Measurements from ENCODE around the gene HSPB2. TPM values are rescaled to one million over a fixed set of nuclear protein-coding genes. Genes with fewer than 3 reads are reported as not detected.

HSPB2 gene
- total and polyA plus RNA-seq, 2 of the 4 experiments (the other 2 are of a cell fraction): 0.18 to 0.55 TPM

GRCh38 chr11:111926505-111927391 is 14.2 kb downstream of the HSPB2 start:
- peak overlapping the region; percentile 28; the same call in 1 of the 2 replicates for H4K5ac ChIP-seq (ENCODE audit: low read depth, low read length)
- BruUV-seq (replicated peaks): no TSS peak
- in situ Hi-C loops (cut with MboI; ENCODE audit: low sequenced_read_pairs): no loop called here

More at GRCh38 chr11:111926505-111927391, 14.2 kb downstream of the HSPB2 start:
- 0% methylated on average over 16 of the region's 47 CpGs; no CpG with 5 or more reads in 1 of the 2 experiments for WGBS, 2 experiments (ENCODE audit: extremely low coverage in 2 of 2, insufficient read length in 1 of 2)
- H3K79me1 ChIP-seq (ENCODE audit: low read depth in 1 of 2, low read length in 2 of 2): peaks cover 0 to 8% of the 10 kb centered on the region in 2 experiments; a peak in 2 of 4 replicates
- peak overlapping the region; percentile 82; the same call in 1 of the 2 replicates for H3K23ac ChIP-seq (ENCODE audit: low read depth, low read length)
- peak overlapping the region; percentile 89; the same call in 2 of the 3 replicates for H2BK15ac ChIP-seq (ENCODE audit: low read depth, low read length)
- H3K18ac ChIP-seq (ENCODE audit: low read depth, low read length): peak overlapping the region; percentile 27; the same call in 1 of the 2 replicates
- POLR2A ChIA-PET (ENCODE audit: unreplicated experiment): interaction anchor here (1.0 to 1.7 kb wide), 2 partner anchors 11 to 32 kb away, joined by 5 read pairs; no protein-coding TSS in a partner anchor
- CTCF ChIA-PET: interaction anchor here (0.9 to 1.8 kb wide), 2 partner anchors 8 to 13 kb away, joined by 3 to 4 read pairs; partner anchors contain the start of gene C11orf52
- dilution Hi-C loops (cut with HindIII; ENCODE audit: low sequenced_read_pairs, unreplicated experiment): no loop called here
- peak overlapping the region; percentile 90 for H2AK9ac ChIP-seq (replicated peaks; ENCODE audit: low read depth, low read length, poor library complexity)
- peak overlapping the region; percentile 63 for H3K9ac ChIP-seq (ENCODE audit: low read depth, low read length)
- peak overlapping the region; percentile 27; the same call in 1 of the 2 replicates for H2BK20ac ChIP-seq (ENCODE audit: low read depth, low read length)
- H3K9me3 ChIP-seq (ENCODE audit: control insufficient read depth, insufficient read depth, low read length): no peaks in the 10 kb centered on the region
- H3K4me3 ChIP-seq (ENCODE audit: insufficient read depth, low read depth, low read length): peak overlapping the region; percentile 46
- peak overlapping the region; percentile 98 for H2AFZ ChIP-seq (replicated peaks; ENCODE audit: low read length, poor library complexity)
- peak; percentile 96 for DNase-seq
- H3K56ac ChIP-seq (ENCODE audit: extremely low read depth, insufficient read depth, low read length): peak overlapping the region; percentile 53; the same call in 1 of the 2 replicates
- ATAC-seq (ENCODE audit: low read depth): peak; percentile 95
- peak overlapping the region; percentile 83 for H4K91ac ChIP-seq (ENCODE audit: insufficient read depth, low read depth, low read length)
- peak overlapping the region; percentile 81 for H3K4ac ChIP-seq (ENCODE audit: low read depth, low read length)
- no peaks in the 10 kb centered on the region for H4K20me1 ChIP-seq (ENCODE audit: insufficient read depth, low read length)
- H3K27me3 ChIP-seq (ENCODE audit: control insufficient read depth, insufficient read depth, low read length): no peaks in the 10 kb centered on the region
- H3K36me3 ChIP-seq (ENCODE audit: control insufficient read depth, insufficient read depth, low read length): no peaks in the 10 kb centered on the region
- peak overlapping the region; percentile 20; the same call in 1 of the 2 replicates for H2AK5ac ChIP-seq (ENCODE audit: low read depth, low read length)
- peak overlapping the region; percentile 84 for H2BK120ac ChIP-seq (ENCODE audit: low read depth, low read length)
- intact Hi-C loops (cut with micrococcal nuclease): loop anchor here (2.0 kb wide), 1 partner anchor 48 kb away; the partner anchor contains the start of genes CFAP68 and FDXACB1
- peaks cover 12% of the 10 kb centered on the region for H3K4me1 ChIP-seq (ENCODE audit: control insufficient read depth, insufficient read depth, low read length)
- peaks cover 21% of the 10 kb centered on the region for H3K9me1 ChIP-seq (ENCODE audit: insufficient read depth, low read length)
- H3K14ac ChIP-seq (replicated peaks; ENCODE audit: low read depth, low read length): peak overlapping the region; percentile 83
- peak; percentile 65; the same call in 1 of the 2 replicates for TF ChIP-seq MAZ (IDR thresholded peaks at IDR 0.05; ENCODE audit: borderline replicate concordance, low read depth, low read length)
- TF ChIP-seq, protein P1, sequence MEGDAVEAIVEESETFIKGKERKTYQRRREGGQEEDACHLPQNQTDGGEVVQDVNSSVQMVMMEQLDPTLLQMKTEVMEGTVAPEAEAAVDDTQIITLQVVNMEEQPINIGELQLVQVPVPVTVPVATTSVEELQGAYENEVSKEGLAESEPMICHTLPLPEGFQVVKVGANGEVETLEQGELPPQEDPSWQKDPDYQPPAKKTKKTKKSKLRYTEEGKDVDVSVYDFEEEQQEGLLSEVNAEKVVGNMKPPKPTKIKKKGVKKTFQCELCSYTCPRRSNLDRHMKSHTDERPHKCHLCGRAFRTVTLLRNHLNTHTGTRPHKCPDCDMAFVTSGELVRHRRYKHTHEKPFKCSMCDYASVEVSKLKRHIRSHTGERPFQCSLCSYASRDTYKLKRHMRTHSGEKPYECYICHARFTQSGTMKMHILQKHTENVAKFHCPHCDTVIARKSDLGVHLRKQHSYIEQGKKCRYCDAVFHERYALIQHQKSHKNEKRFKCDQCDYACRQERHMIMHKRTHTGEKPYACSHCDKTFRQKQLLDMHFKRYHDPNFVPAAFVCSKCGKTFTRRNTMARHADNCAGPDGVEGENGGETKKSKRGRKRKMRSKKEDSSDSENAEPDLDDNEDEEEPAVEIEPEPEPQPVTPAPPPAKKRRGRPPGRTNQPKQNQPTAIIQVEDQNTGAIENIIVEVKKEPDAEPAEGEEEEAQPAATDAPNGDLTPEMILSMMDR (conservative IDR thresholded peaks at IDR 0.05; ENCODE audit: low read depth, low read length): no peak
- TF ChIP-seq FOS (IDR thresholded peaks at IDR 0.05; ENCODE audit: low read depth, low read length): 0 out of 2 replicates have a peak, but pooled peaks have one; percentile 3
- TF ChIP-seq MXI1 (IDR thresholded peaks at IDR 0.05; ENCODE audit: borderline replicate concordance, low read depth, low read length): peak; percentile 40; the same call in 1 of the 2 replicates
- TF ChIP-seq CHD1 (IDR thresholded peaks at IDR 0.05; ENCODE audit: low read depth, low read length): no peak
- peak; percentile 74 for TF ChIP-seq POLR2A (IDR thresholded peaks at IDR 0.05; ENCODE audit: low read depth, low read length)
- H3K4me2 ChIP-seq (ENCODE audit: low read depth, low read length): peak overlapping the region; percentile 97
- H3K27ac ChIP-seq (ENCODE audit: insufficient read depth, low read length): peak overlapping the region; percentile 79
- peak overlapping the region; percentile 56 to 99 for H4K8ac ChIP-seq (ENCODE audit: low read depth in 2 of 2, low read length in 2 of 2)
- peak overlapping the region; percentile 91 for H2BK5ac ChIP-seq (ENCODE audit: low read depth, low read length, poor library complexity, severe bottlenecking)

Measured in IMR-90 (cell line).